LNCaP clone FGC (cell line): ENCODE data around the gene SLC16A10.

Experiments
- DNase-seq: peaks from one replicate; pipeline ENCODE4 v3.0.0-alpha.2; 2011; ENCODE audit warnings: low read depth
- H3K4me3 ChIP-seq: 2 replicates; pipeline ENCODE4 v1.5.1; 2011; ENCODE audit warnings: mild to moderate bottlenecking, low read depth, low read length, control low read depth
- TF ChIP-seq, protein P1 (sequence below): IDR thresholded peaks from 2 replicates; pipeline ENCODE4 v1.5.1; 2012; ENCODE audit warnings: mild to moderate bottlenecking; ENCODE audit not compliant: control insufficient read depth, insufficient read depth; ENCODE audit errors: extremely low read depth

The SLC16A10 gene

GRCh38 chr6:111147440-111147839 lies 60.1 kb downstream of the SLC16A10 start:
- TF ChIP-seq, protein P1, sequence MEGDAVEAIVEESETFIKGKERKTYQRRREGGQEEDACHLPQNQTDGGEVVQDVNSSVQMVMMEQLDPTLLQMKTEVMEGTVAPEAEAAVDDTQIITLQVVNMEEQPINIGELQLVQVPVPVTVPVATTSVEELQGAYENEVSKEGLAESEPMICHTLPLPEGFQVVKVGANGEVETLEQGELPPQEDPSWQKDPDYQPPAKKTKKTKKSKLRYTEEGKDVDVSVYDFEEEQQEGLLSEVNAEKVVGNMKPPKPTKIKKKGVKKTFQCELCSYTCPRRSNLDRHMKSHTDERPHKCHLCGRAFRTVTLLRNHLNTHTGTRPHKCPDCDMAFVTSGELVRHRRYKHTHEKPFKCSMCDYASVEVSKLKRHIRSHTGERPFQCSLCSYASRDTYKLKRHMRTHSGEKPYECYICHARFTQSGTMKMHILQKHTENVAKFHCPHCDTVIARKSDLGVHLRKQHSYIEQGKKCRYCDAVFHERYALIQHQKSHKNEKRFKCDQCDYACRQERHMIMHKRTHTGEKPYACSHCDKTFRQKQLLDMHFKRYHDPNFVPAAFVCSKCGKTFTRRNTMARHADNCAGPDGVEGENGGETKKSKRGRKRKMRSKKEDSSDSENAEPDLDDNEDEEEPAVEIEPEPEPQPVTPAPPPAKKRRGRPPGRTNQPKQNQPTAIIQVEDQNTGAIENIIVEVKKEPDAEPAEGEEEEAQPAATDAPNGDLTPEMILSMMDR, result no peak
- H3K4me3 ChIP-seq, result no peak overlapping the region
- no peak for DNase-seq

DNA sequence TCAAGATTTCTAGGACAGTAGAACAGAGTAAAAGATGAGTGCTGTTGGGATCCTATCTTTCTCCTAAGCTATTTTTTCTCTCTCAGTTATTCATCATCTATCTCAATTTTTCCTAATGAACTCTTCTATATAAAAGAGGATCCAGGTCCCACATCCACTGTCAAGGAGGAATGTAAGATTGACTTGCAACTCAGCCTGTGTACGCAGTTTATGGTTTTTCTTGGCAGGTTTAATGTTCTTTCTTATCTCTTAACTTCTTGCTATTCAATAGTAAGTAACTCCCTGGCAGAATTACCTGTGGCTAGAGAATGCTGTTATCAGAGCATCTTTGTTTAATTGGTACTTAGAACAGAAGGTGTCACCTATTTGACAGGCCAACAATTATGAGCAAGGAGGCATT lies 60.8 kb downstream of the SLC16A10 start:
- H3K4me3 ChIP-seq, result no peak overlapping the region
- TF ChIP-seq, protein P1, result no peak
- no peak for DNase-seq

GRCh38 chr6:111150577-111150976 lies 63.3 kb downstream of the SLC16A10 start:
- TF ChIP-seq, protein P1, result no peak
- H3K4me3 ChIP-seq, result no peak overlapping the region
- no peak for DNase-seq

DNA sequence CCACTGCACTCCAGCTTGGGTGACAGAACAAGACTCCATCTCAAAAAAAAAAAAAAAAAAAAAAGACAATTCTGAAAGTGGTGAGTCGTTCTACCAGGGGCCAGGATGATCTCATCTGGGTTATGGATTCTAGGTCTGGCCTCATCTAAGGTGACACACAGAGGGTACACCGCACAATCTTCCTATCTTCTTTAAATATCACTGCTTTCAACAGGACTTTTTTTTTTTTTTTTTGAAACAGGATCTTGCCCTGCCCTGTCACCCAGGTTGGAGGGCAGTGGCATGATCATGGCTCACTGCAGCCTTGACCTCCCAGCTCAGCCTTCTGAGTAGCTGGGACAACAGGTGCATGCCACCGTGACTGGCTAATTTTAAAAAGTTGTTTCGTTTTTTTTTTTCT lies 67.7 kb downstream of the SLC16A10 start:
- TF ChIP-seq, protein P1, result no peak
- no peak overlapping the region for H3K4me3 ChIP-seq
- no peak for DNase-seq

DNA sequence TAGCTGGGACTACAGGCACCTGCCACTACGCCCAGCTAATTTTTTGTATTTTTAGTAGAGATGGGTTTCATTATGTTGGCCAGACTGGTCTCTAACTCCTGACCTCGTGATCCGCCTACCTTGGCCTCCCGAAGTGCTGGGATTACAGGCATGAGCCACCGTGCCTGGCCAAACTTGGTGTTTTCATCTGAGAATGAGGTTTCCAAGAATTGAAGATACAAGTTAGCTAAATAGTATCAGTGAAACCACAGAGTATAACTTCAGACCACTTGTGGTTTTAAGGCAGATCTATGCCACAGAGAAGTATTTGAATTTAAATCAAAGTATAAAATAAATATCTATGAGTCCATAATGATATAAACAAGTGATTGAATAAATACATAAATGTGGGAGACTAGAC lies 70.1 kb downstream of the SLC16A10 start:
- TF ChIP-seq, protein P1, result no peak
- no peak for DNase-seq

GRCh38 chr6:111159633-111160032 lies 72.3 kb downstream of the SLC16A10 start:
- DNase-seq, result no peak
- TF ChIP-seq, protein P1, result no peak
- no peak overlapping the region for H3K4me3 ChIP-seq

More for the DNA sequence above, 70.1 kb downstream of the SLC16A10 start:
- no peak overlapping the region for H3K4me3 ChIP-seq

GRCh38 chr6:111161650-111162049 lies 74.3 kb downstream of the SLC16A10 start:
- DNase-seq, result no peak
- TF ChIP-seq, protein P1, result no peak
- H3K4me3 ChIP-seq, result no peak overlapping the region
